KMS-11 (cell line): ENCODE results near the gene ZNF689.
A peak's percentile ranks its signal among the peaks of the same experiment; 100 is the strongest.

Source experiments
- H2AFZ ChIP-seq: fragments of 200-600 bp; sonication (generic); 2 replicates; pipeline ENCODE4 v1.6.1; 2016; ENCODE audit warnings: antibody characterized with exemption, mixed run types, low read depth
- H3K27ac ChIP-seq: fragments of 200-600 bp; sonication (generic); 2 replicates; pipeline ENCODE4 v1.6.1; 2016; ENCODE audit warnings: mild to moderate bottlenecking, mixed run types
- H3K27me3 ChIP-seq: fragments of 200-600 bp; sonication (generic); 2 replicates; pipeline ENCODE4 v1.6.1; 2017; ENCODE audit warnings: mild to moderate bottlenecking, low read depth, mixed run types, moderate library complexity; ENCODE audit not compliant: insufficient read depth
- H3K36me3 ChIP-seq: fragments of 200-600 bp; sonication (generic); 2 replicates; pipeline ENCODE4 v1.6.1; 2017; ENCODE audit warnings: mild to moderate bottlenecking, mixed run types; ENCODE audit not compliant: insufficient read depth
- H3K4me1 ChIP-seq: fragments of 200-600 bp; sonication (generic); 2 replicates; pipeline ENCODE4 v1.6.1; 2016; ENCODE audit warnings: mild to moderate bottlenecking, low read depth, mixed run types; ENCODE audit not compliant: poor library complexity, severe bottlenecking
- H3K4me2 ChIP-seq: fragments of 200-600 bp; sonication (generic); 2 replicates; pipeline ENCODE4 v1.7.0; 2016; ENCODE audit warnings: mild to moderate bottlenecking, mixed run types
- H3K4me3 ChIP-seq: fragments of 200-600 bp; sonication (generic); IDR thresholded peaks from 2 replicates; pipeline ENCODE4 v1.6.1; 2017; ENCODE audit warnings: low read depth, low read length, mixed read lengths; ENCODE audit not compliant: insufficient read depth
- H3K79me2 ChIP-seq: fragments of 200-600 bp; sonication (generic); 2 replicates; pipeline ENCODE4 v1.6.1; 2016; ENCODE audit warnings: low read depth, mixed run types; ENCODE audit not compliant: insufficient read depth
- H3K9ac ChIP-seq: fragments of 200-600 bp; sonication (generic); 2 replicates; pipeline ENCODE4 v1.6.1; 2016; ENCODE audit warnings: mild to moderate bottlenecking, mixed run types
- H4K20me1 ChIP-seq: fragments of 200-600 bp; sonication (generic); 2 replicates; pipeline ENCODE4 v1.6.1; 2016; ENCODE audit warnings: mild to moderate bottlenecking, mixed run types; ENCODE audit not compliant: insufficient read depth
- CTCF ChIP-seq: fragments of 200-600 bp; sonication (generic); conservative IDR thresholded peaks from 2 replicates; pipeline ENCODE4 v1.6.1; 2017; ENCODE audit warnings: low read depth, mild to moderate bottlenecking, antibody characterized with exemption, low read length, moderate library complexity, mixed read lengths

The ZNF689 gene

GRCh38 chr16:30615358-30616091 is 5.3 kb upstream of the ZNF689 start:
- Histone ChIP-seq H2AFZ (no peak overlapping the region), H3K79me2 (no peaks in the 10 kb centered on the region), H3K4me2 (no peak overlapping the region), H4K20me1 (no peaks in the 10 kb centered on the region), H3K27ac (no peak overlapping the region), H3K9ac (no peak overlapping the region), H3K4me1 (peaks cover 11% of the 10 kb centered on the region), H3K36me3 (no peaks in the 10 kb centered on the region), H3K4me3 (no peak overlapping the region), H3K27me3 (no peaks in the 10 kb centered on the region)
- peak; percentile 89 for TF ChIP-seq CTCF

GRCh38 chr16:30609002-30609925 is 925 bp downstream of the ZNF689 start:
- no peaks in the 10 kb centered on the region for H3K36me3 ChIP-seq
- H3K4me2 ChIP-seq: peak overlapping the region; percentile 84
- H3K27ac ChIP-seq: peak overlapping the region; percentile 89
- peak overlapping the region; percentile 100 for H3K9ac ChIP-seq
- peak overlapping the region; percentile 100 for H2AFZ ChIP-seq
- H3K79me2 ChIP-seq: no peaks in the 10 kb centered on the region
- H3K4me3 ChIP-seq: no peak overlapping the region
- no peak for TF ChIP-seq CTCF
- no peaks in the 10 kb centered on the region for H3K27me3 ChIP-seq
- no peaks in the 10 kb centered on the region for H4K20me1 ChIP-seq
- peaks cover 13% of the 10 kb centered on the region for H3K4me1 ChIP-seq

- Histone ChIP-seq H3K4me2 (no peak overlapping the region), H3K4me1 (peaks cover 13% of the 10 kb centered on the region), H3K79me2 (no peaks in the 10 kb centered on the region), H2AFZ (no peak overlapping the region), H3K27ac (no peak overlapping the region), H3K36me3 (no peaks in the 10 kb centered on the region), H3K9ac (no peak overlapping the region), H3K4me3 (no peak overlapping the region), H3K27me3 (no peaks in the 10 kb centered on the region), H4K20me1 (no peaks in the 10 kb centered on the region)
- TF ChIP-seq CTCF: no peak
Measured at GRCh38 chr16:30606004-30606403, 4.2 kb downstream of the ZNF689 start.

DNA sequence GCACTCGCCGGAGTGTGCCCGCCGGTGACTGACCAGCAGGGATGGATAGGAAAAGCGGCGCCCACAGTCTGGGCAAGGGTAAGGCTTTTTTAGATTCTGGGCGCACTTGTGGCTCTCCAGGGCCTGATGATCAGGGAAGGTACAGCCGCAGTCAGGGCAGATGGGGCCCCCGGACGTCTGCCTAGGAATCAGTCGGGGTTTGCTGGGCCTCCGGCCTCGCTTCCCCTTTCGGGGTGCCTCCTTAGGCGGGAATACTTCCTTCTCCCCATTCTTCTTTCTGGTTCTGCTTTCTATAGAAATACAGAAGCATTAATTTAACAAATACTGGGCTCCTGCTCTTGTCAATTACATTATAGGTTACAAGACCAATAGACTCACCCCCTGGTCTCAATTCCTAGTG is 5.0 kb downstream of the ZNF689 start:
- TF ChIP-seq CTCF: no peak
- Histone ChIP-seq H2AFZ (no peak overlapping the region), H4K20me1 (no peaks in the 10 kb centered on the region), H3K79me2 (no peaks in the 10 kb centered on the region), H3K4me3 (no peak overlapping the region), H3K9ac (no peak overlapping the region), H3K4me1 (peaks cover 7% of the 10 kb centered on the region), H3K27ac (no peak overlapping the region), H3K36me3 (no peaks in the 10 kb centered on the region), H3K4me2 (no peak overlapping the region), H3K27me3 (no peaks in the 10 kb centered on the region)
